ENCODE data around the gene TIAM2.

DNA sequence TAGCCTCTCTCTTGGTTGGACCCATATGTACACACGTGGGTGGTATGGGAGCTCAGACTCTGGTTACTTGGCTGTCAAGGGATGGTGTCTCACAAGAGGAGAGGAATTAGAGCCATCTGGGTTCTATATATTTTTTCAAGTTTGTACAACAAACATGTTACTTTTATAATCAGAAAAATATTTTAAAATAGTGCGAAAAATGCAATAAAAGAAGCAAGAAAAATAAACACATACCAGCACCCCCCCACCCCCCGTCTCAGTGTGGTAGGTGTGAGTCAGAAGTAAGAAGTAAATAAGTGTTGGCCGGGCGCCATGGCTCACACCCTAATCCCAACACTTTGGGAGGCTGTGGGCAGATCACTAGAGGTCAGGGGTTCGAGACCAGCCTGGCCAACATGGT, 2.1 kb upstream of the TIAM2 start:
- no peak for TF ChIP-seq POLR2AphosphoS5 (IDR thresholded peaks at IDR 0.05; ENCODE audit: borderline replicate concordance, low read depth, low read length)
- TF ChIP-seq EZH2 (IDR thresholded peaks at IDR 0.05), result no peak
- no peak for TF ChIP-seq FOXP2 (optimal IDR thresholded peaks at IDR 0.05; ENCODE audit: control extremely low read depth, extremely low read length, insufficient read depth)
